Smooth muscle cell of the pulmonary artery (primary cell): ENCODE measurements around the gene FN3KRP. TPM values are rescaled to one million over a fixed set of nuclear protein-coding genes. Genes with fewer than 3 reads are reported as not detected.

Experiments
- total RNA-seq: library from RNA; depleted of rRNA; stranded (reverse); fragments of >200 nt; gene quantifications from 2 replicates; pipeline ENCODE4 v1.2.3, GENCODE V29; 2014

The FN3KRP gene, protein sequence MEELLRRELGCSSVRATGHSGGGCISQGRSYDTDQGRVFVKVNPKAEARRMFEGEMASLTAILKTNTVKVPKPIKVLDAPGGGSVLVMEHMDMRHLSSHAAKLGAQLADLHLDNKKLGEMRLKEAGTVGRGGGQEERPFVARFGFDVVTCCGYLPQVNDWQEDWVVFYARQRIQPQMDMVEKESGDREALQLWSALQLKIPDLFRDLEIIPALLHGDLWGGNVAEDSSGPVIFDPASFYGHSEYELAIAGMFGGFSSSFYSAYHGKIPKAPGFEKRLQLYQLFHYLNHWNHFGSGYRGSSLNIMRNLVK
- 15.1 and 16.5 TPM in 2 replicates for total RNA-seq

GRCh38 chr17:82716203-82717010 is at the start of gene FN3KRP:
Gene FN3KRP, plus strand, starts transcription at chr17:82716706. Its CDS starts 50 bp downstream, at chr17:82716756.

DNA sequence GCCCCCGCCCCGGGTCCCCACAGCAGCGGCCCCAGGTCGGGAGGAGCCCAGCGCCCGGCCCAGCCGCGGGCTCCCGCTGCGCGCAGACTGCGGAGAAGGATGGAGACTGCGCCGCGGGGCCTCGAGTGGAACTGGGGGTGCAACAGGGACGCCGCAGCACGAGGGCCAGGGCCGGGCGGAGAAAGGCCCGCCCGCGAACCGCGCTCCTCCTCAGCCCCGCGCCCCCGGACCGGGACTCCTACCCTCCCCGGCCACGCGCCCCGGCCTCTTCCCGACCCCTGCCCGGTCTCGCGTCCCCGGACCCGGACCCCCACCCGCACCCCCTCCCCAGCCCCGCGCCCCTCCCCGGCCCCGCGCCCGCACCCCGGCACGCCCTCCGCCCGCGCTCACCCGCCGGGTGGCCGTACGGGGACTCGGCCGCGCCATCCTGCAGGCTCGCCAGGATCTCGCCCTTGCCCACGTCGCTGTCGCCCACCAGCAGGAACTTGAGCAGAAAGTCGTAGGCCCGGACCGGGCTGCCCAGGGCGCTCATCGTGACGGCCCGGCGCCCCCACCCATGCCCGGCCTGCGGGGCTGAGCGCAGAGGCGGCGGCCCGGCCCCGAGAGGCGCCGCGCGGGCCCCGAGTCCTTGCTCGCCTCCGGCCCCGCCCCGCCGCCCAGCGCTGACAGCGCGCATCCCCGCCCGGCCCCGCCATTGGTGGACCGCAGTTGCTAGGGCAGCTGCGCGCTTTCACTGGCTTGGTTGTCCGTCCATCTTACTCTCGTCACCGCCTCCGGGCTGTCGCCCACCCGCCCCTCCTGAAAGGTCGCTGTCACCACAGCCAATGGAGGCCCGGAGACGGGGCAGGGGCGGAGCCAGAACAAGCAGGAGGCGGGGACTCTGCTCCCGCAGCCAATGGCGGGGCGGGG is 18.2 kb upstream of the FN3KRP start, which contains the start of gene RAB40B:
Gene RAB40B (minus strand): TSS at position 634 of the 909 bp plus-strand sequence. CDS start 102 bp downstream, at position 532.

DNA sequence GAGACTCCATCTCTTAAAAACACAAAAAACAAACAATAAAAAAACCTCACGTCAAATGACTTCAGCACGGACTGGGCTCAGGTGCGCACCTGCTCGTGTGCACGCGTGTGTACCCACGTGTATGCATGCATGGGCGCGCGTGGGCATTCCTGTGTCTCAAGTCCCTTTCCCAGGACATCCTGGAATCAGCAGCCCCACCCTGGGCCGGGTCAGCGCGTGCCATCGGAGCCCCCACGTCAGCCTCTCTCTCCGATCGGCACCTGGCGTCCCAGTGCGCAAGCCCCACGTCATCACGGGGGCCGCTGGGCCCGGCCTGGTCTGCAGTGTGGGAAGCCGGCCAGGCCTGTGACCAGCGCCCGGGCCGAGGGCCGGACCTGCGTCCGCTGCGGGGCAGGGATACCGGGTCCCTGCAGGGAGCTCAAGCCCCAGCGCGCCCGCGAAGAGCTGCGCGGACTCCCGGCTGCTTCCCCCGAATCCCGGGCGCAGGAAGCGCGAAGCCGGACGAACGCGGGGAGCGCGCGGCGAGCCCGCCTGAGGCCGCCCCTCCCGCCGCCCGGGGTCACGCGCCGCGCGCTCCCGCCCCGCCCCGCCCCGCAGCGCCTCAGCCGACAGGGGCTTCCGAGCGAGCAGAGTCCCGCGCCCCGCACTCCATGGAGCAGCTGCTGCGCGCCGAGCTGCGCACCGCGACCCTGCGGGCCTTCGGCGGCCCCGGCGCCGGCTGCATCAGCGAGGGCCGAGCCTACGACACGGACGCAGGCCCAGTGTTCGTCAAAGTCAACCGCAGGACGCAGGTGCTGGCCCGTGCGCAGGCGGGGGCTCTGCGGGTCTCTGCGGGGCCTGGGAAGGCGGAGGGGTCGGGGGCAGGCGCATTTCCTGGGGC is 18.7 kb downstream of the FN3KRP start, which contains the start of gene FN3K:
Gene FN3K (plus strand): TSS at position 629 of the 880 bp plus-strand sequence. CDS start 22 bp downstream, at position 651.

GRCh38 chr17:82751571-82752370 is 35.3 kb downstream of the FN3KRP start, which contains the start of gene TBCD:
Gene TBCD, plus strand, starts transcription at chr17:82752065. Its CDS starts 129 bp downstream, at chr17:82752194.

Other genes starting within 250 kb of the FN3KRP start
- gene FOXK2, start 197.0 kb upstream of the FN3KRP start, total RNA-seq, result 27.5 and 40.9 TPM in 2 replicates
- 72.4 and 76.8 TPM in 2 replicates for gene WDR45B, start 68.3 kb upstream of the FN3KRP start, total RNA-seq
- gene RAB40B, start 18.0 kb upstream of the FN3KRP start, total RNA-seq, result 9.3 and 9.5 TPM in 2 replicates
- gene FN3K, start 18.9 kb downstream of the FN3KRP start, total RNA-seq, result 7.6 and 14.3 TPM in 2 replicates
- gene TBCD, start 35.4 kb downstream of the FN3KRP start, total RNA-seq, result 42.7 and 51.1 TPM in 2 replicates
- gene ZNF750, start 123.3 kb downstream of the FN3KRP start, total RNA-seq, result not detected in 2 replicates